GM12873 (cell line): ENCODE measurements around the gene DES.

Experiments
- CTCF ChIP-seq: IDR thresholded peaks from 2 replicates; pipeline ENCODE4 v1.5.1; 2012; ENCODE audit warnings: low read depth, mild to moderate bottlenecking, moderate library complexity, low read length, control low read depth; ENCODE audit not compliant: insufficient read depth; ENCODE audit errors: missing control alignments

DES gene

DNA sequence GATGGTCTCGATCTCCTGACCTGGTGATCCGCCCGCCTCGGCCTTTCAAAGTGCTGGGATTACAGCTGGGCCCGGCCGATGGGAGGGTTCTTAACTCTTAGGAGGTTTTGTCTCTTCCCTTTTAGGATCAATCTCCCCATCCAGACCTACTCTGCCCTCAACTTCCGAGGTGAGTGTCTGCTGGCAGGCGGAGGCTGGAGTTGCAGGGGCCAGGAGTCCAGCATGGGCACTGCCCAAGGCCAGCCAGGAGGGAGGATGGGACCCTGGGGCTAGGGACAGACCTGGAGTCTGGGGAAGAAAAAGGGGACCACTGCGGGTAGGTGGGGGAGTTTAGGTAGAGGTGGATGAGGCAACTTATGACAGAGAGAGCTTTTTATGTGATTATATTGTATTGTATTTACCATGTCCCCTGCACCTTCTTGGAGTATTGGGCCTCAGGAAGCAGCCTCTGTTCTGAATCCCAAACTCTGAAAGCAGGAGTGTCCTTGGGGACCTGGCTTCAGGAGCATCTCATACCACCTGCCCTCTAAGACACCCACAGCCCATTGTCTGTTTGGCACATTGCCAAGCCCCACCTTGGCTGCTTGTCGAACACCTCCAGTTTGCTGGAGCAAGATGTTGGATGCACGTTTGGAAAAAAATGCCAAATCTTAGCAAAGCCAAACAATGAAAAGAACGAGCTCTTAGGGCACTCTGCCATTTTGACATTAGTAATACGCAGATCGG, 5.6 kb downstream of the DES start:
- no peak for TF ChIP-seq CTCF

DNA sequence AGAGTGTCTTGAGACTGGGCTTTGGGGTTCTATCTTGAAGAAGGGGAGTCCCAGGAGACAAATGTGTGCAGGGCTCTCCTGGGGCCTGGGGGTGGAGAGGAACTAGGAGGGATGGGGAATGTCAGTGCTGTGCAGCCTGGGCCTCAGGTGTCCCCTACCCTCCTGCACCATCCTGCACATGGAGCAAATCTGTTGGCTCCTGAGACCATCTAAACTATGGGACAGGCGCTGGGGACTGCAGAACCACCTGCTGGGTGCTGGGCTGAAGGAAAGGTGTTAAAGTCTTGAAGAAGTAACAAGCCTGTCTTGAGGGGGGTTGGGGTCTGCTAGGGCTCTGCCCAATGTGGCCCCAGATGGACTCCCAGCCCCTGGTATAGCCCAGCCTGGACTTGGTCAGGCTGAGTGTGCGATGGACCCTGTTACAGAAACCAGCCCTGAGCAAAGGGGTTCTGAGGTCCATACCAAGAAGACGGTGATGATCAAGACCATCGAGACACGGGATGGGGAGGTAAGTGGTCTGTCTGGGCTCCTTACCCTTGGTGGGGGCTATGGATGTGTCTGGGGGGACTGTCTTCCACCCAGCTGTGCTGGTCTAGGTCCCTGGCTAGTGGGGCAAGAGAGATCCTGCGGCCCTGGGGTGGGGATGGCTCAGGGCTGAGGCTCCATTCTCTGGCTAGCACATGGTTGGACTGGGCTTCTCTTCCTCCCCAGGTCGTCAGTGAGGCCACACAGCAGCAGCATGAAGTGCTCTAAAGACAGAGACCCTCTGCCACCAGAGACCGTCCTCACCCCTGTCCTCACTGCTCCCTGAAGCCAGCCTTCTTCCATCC, 7.3 kb downstream of the DES start:
- TF ChIP-seq CTCF = no peak

DNA sequence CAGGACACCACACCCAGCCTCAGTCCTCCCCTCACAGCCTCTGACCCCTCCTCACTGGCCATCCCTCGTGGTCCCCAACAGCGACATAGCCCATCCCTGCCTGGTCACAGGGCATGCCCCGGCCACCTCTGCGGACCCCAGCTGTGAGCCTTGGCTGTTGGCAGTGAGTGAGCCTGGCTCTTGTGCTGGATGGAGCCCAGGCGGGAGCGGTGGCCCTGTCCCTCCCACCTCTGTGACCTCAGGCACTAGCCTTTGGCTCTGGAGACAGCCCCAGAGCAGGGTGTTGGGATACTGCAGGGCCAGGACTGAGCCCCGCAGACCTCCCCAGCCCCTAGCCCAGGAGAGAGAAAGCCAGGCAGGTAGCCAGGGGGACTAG, 7.9 kb downstream of the DES start:
- no peak for TF ChIP-seq CTCF

- TF ChIP-seq CTCF = no peak
Observed at GRCh38 chr2:219426534-219427136, 8.5 kb downstream of the DES start.

- TF ChIP-seq CTCF = no peak
Observed at GRCh38 chr2:219428469-219428868, 10.3 kb downstream of the DES start.

DNA sequence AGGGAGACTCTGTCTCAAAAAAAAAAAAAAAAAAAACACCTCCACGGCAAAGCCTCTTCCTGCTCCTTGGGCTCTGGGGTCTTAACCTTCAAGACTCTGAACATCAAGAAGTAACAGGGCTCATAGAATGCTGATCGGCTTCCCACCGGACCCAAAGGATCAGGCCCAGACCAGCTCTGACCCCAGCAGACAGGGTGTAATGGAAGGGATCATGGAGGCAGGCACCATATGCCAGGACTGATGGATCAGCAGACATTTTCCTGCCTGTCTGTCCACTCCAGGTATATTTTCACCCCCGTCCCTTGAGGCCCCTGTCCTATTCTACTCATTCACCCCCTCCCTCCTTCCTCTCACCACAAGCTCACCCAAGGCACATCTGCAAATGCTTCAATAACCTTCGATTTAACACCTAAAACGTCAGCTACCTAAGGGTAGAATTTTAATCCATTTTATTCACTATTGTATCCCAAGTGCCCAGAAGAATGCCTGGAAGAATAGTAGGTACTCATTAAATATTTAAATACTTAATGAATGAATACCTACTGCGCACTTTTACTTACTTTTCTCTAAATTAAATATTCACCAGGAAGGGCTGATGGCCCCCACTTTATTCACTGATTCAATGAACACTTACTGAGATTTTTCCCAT, 11.9 kb downstream of the DES start:
- TF ChIP-seq CTCF = no peak
